HEK293 (cell line): Measurements from ENCODE around the gene BCKDHA.
A peak's percentile ranks its signal among the peaks of the same experiment; 100 is the strongest.

ENCODE experiments used
- CTCF ChIA-PET: fragments of 350-600 bp; formaldehyde crosslinking; extraction: SDS; loops from one replicate; lab custom pipeline; 2021; ENCODE audit warnings: antibody characterized with exemption; lab: Yijun Ruan, JAX
- POLR2A ChIA-PET: fragments of 300-600 bp; formaldehyde crosslinking; extraction: SDS; loops from one replicate; lab custom pipeline; 2020; ENCODE audit warnings: antibody characterized with exemption, inconsistent platforms; lab: Yijun Ruan, JAX
- H3K27ac ChIP-seq: fragments of 200-500 bp; sonication (Bioruptor generic); 2 replicates; pipeline ENCODE4 v1.5.1; 2014; ENCODE audit warnings: low read depth, low read length, control low read depth, inconsistent platforms; ENCODE audit errors: extremely low read depth
- H3K36me3 ChIP-seq, 2 experiments: fragments of 200-500 bp in 1 of 2; sonication (Bioruptor generic) in 1 of 2; 1 replicate in 1 of 2; 2 replicates in 1 of 2; pipeline ENCODE4 v1.5.1; 2014 to 2017; ENCODE audit warnings: inconsistent platforms in 2 of 2, low read length in 2 of 2; ENCODE audit not compliant: control insufficient read depth in 2 of 2, insufficient read depth in 1 of 2
- H3K4me1 ChIP-seq: fragments of 200-500 bp; sonication (Bioruptor generic); 2 replicates; pipeline ENCODE4 v1.5.1; 2014; ENCODE audit warnings: mild to moderate bottlenecking, low read length, inconsistent platforms; ENCODE audit not compliant: control insufficient read depth, insufficient read depth
- H3K4me3 ChIP-seq: 2 replicates; pipeline ENCODE4 v1.5.1; 2011; ENCODE audit warnings: low read depth, mild to moderate bottlenecking, control low read depth, low read length, moderate library complexity
- H3K9me3 ChIP-seq: fragments of 200-500 bp; sonication (Bioruptor generic); 2 replicates; pipeline ENCODE4 v1.5.1; 2014; ENCODE audit warnings: low read depth, low read length, inconsistent platforms; ENCODE audit not compliant: control insufficient read depth, insufficient read depth
- HOXA7 ChIP-seq: sonication (generic); formaldehyde crosslinking; IDR thresholded peaks from 2 replicates; pipeline ENCODE4 v1.8.1; 2022; ENCODE audit warnings: missing genetic modification reagents, borderline replicate concordance
- HOXD13 ChIP-seq: sonication (generic); formaldehyde crosslinking; IDR thresholded peaks from 2 replicates; pipeline ENCODE4 v1.8.0; 2022; ENCODE audit warnings: missing genetic modification reagents, borderline replicate concordance
- KLF10 ChIP-seq: fragments of 450-650 bp; IDR thresholded peaks from 2 replicates; pipeline ENCODE4 v1.5.1; 2018; ENCODE audit warnings: missing biosample characterization, mild to moderate bottlenecking, missing genetic modification characterization
- SCRT2 ChIP-seq: fragments of 450-650 bp; formaldehyde crosslinking; IDR thresholded peaks from 2 replicates; pipeline ENCODE4 v1.5.1; 2016; ENCODE audit warnings: missing biosample characterization, missing genetic modification characterization
- WT1 ChIP-seq: fragments of 450-650 bp; formaldehyde crosslinking; IDR thresholded peaks from 2 replicates; pipeline ENCODE4 v1.5.1; 2016; ENCODE audit warnings: missing biosample characterization, missing genetic modification characterization
- ZNF155 ChIP-seq: fragments of 450-650 bp; formaldehyde crosslinking; IDR thresholded peaks from 2 replicates; pipeline ENCODE4 v1.5.1; 2016; ENCODE audit warnings: missing biosample characterization, missing genetic modification characterization
- ZNF19 ChIP-seq: fragments of 450-650 bp; formaldehyde crosslinking; IDR thresholded peaks from 2 replicates; pipeline ENCODE4; 2016; ENCODE audit warnings: missing biosample characterization, missing genetic modification characterization, low read depth
- ZNF548 ChIP-seq: fragments of 450-650 bp; formaldehyde crosslinking; IDR thresholded peaks from 2 replicates; pipeline ENCODE4 v1.5.1; 2016; ENCODE audit warnings: missing biosample characterization, missing genetic modification characterization
- ZNF654 ChIP-seq: fragments of 450-650 bp; formaldehyde crosslinking; IDR thresholded peaks from 2 replicates; pipeline ENCODE4 v1.5.1; 2016; ENCODE audit warnings: low read depth, missing biosample characterization, missing genetic modification characterization
- ZNF664 ChIP-seq: fragments of 450-650 bp; formaldehyde crosslinking; IDR thresholded peaks from 2 replicates; pipeline ENCODE4 v1.5.1; 2016; ENCODE audit warnings: missing biosample characterization, missing genetic modification characterization
- ZNF747 ChIP-seq: fragments of 450-650 bp; formaldehyde crosslinking; IDR thresholded peaks from 2 replicates; pipeline ENCODE4 v1.5.1; 2016; ENCODE audit warnings: missing biosample characterization, missing genetic modification characterization
- ZSCAN30 ChIP-seq: fragments of 450-650 bp; IDR thresholded peaks from 2 replicates; pipeline ENCODE4 v1.5.1; 2018; ENCODE audit warnings: missing biosample characterization, mild to moderate bottlenecking, missing genetic modification characterization, moderate library complexity
- TF ChIP-seq, protein P1 (sequence below): fragments of 450-650 bp; formaldehyde crosslinking; IDR thresholded peaks from 2 replicates; pipeline ENCODE4 v1.5.1; 2016; ENCODE audit warnings: missing biosample characterization, missing genetic modification characterization
- TF ChIP-seq, protein P2 (sequence below): fragments of 450-650 bp; formaldehyde crosslinking; IDR thresholded peaks from 2 replicates; pipeline ENCODE4 v1.5.1; 2016; ENCODE audit warnings: missing biosample characterization, missing genetic modification characterization
- TF ChIP-seq, protein P3 (sequence below): IDR thresholded peaks from 2 replicates; pipeline ENCODE4 v1.6.1; 2011; ENCODE audit warnings: mild to moderate bottlenecking, low read depth, low read length, borderline replicate concordance

The BCKDHA gene

DNA sequence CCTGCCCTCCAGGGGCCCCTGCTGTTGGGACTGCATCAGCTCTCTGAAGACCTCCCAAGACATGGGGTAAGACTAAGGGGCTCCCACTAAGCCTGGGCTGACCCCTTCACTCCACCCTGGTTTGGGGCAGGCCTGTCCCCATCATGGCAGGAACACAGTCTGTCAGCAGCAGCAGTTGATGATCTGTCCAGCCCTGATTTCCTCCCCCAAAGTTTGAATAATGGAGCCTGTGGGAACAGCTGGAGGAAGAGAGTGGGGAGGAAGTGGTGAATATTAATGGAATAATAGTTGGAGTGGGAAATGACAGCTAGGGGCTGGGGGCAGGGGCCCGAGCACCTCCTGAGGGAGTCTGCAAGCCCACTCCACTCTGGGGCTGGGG is 30.9 kb downstream of the BCKDHA start (continued):
- TF ChIP-seq, protein P1, sequence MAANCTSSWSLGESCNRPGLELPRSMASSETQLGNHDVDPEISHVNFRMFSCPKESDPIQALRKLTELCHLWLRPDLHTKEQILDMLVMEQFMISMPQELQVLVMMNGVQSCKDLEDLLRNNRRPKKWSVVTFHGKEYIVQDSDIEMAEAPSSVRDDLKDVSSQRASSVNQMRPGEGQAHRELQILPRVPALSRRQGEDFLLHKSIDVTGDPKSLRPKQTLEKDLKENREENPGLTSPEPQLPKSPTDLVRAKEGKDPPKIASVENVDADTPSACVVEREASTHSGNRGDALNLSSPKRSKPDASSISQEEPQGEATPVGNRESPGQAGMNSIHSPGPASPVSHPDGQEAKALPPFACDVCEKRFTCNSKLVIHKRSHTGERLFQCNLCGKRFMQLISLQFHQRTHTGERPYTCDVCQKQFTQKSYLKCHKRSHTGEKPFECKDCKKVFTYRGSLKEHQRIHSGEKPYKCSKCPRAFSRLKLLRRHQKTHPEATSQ: no peak
- TF ChIP-seq ZNF155 (tag by site-specific recombination) (no peak), ZNF664 (tag by site-specific recombination) (no peak)

DNA sequence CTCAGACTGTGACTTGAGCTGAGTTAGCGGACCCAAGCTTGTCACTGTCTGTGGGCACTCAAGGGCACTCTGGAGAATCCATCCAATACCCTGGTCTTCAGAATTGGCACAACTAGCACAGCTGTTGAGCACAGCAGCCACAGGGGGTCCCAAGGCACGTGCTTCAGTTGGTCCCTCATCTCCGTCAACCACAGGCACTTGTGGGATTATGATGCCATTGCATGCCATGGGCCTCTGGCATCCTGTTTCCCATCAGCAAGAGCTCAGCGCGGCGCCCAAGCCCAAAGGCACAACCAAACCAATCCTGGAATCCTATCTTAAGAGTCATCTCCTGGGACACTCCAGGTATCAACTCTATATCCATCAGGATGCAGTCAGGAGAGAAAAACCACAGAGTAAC is 33.3 kb downstream of the BCKDHA start:
- Histone ChIP-seq H3K4me1 (peaks cover 13% of the 10 kb centered on the region), H3K4me3 (no peak overlapping the region), H3K36me3 (peaks cover 32 to 33% of the 10 kb centered on the region in 2 experiments; a peak in 2 of 3 replicates), H3K9me3 (no peaks in the 10 kb centered on the region), H3K27ac (no peak overlapping the region)
- ChIA-PET POLR2A (interaction anchor here (0.9 to 1.0 kb wide), 2 partner anchors 9 to 21 kb away, joined by 3 to 5 read pairs; partner anchors contain the start of gene DMAC2), CTCF (interaction anchor here (1.0 to 2.4 kb wide), 6 partner anchors 9 to 140 kb away, joined by 3 to 10 read pairs (median 4); partner anchors contain the start of gene DMAC2)
- TF ChIP-seq WT1 (no peak), SCRT2 (peak; percentile 31; the same call in 1 of the 2 replicates)

DNA sequence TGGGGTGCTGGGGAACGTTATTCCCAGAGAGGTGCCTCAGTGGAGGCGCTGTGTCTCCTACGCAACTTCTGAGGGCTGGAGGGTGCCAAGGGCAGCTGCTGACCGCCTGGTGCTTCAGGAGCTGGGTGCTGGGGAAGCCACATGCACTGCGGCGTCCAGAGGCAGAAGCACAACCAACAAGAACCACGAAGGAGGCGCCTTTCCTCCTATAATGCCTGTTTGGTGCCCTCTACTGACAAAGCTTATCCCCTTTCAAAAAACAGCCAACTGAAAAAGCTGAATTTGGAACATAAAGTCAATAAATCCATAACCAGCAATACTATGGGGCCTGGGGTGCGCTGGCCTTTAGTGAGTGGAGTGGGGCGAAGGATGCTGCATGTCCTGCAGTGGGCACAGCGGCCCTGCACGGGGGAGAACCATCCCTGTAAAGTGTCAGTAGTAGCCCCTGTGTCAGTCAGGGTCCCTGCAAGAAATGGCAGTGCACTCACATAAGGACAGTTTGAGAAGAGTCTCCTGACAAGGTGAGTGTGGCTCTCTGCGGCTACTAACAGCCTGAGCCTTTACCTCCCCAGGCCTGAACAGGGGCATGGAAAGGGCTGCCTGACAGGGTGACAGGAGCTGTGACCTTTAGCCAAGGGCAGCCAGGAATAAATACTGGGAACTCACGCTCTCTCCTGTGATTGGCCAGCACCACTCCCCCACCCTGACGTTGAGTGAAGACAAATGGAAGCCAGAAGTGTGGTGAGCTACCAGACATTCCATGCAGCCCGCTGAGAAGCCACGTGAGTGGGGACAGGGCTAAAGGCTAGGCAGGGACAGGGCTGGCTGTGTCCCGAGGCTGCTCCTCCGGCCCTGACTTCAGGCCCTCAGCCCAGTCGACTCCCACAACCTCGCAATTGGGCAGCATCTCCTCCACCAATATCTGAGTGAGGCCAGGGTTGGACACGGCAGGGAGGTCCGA is 34.1 kb downstream of the BCKDHA start:
- H3K27ac ChIP-seq: no peak overlapping the region
- peak; percentile 56 for TF ChIP-seq ZNF654 (tag by site-specific recombination)
- TF ChIP-seq, protein P2, sequence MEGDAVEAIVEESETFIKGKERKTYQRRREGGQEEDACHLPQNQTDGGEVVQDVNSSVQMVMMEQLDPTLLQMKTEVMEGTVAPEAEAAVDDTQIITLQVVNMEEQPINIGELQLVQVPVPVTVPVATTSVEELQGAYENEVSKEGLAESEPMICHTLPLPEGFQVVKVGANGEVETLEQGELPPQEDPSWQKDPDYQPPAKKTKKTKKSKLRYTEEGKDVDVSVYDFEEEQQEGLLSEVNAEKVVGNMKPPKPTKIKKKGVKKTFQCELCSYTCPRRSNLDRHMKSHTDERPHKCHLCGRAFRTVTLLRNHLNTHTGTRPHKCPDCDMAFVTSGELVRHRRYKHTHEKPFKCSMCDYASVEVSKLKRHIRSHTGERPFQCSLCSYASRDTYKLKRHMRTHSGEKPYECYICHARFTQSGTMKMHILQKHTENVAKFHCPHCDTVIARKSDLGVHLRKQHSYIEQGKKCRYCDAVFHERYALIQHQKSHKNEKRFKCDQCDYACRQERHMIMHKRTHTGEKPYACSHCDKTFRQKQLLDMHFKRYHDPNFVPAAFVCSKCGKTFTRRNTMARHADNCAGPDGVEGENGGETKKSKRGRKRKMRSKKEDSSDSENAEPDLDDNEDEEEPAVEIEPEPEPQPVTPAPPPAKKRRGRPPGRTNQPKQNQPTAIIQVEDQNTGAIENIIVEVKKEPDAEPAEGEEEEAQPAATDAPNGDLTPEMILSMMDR (tag by site-specific recombination): peak; percentile 52; the same call in 1 of the 2 replicates
- TF ChIP-seq ZNF548: no peak
- POLR2A ChIA-PET: interaction anchor here (0.7 to 1.0 kb wide), 3 partner anchors 8 to 24 kb away, joined by 3 to 5 read pairs (median 3); partner anchors contain the start of gene DMAC2

DNA sequence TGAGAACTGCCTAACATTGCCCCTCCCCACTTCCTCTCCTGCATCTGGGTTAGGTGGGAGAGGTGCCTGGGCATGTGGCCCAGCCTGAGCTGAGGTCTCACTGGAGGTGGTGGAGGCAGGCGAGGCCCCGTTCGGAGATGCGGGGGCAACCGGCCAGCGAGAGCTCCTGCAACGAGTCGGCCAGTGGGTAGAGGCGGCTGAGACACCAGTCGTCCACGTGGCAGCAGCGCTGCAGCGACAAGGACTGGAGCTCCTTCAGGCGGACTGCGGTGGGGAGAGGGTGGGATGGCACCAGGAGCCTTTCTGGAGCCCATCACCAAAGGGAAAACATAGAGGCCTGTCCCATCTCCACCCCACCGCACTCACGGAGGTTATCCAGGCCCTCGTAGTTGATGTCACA is 35.6 kb downstream of the BCKDHA start:
- ChIA-PET POLR2A (interaction anchor here (0.6 kb wide), 1 partner anchor 20 kb away, joined by 4 read pairs; no protein-coding TSS in a partner anchor), CTCF (interaction anchor here (0.6 to 1.5 kb wide), 3 partner anchors 31 to 958 kb away, joined by 3 to 10 read pairs (median 5); no protein-coding TSS in a partner anchor)
- TF ChIP-seq ZNF747 (tag by site-specific recombination): no peak
- TF ChIP-seq, protein P3, sequence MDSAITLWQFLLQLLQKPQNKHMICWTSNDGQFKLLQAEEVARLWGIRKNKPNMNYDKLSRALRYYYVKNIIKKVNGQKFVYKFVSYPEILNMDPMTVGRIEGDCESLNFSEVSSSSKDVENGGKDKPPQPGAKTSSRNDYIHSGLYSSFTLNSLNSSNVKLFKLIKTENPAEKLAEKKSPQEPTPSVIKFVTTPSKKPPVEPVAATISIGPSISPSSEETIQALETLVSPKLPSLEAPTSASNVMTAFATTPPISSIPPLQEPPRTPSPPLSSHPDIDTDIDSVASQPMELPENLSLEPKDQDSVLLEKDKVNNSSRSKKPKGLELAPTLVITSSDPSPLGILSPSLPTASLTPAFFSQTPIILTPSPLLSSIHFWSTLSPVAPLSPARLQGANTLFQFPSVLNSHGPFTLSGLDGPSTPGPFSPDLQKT: no peak
- TF ChIP-seq, protein P1: no peak
- no peak for TF ChIP-seq KLF10 (tag by site-specific recombination)
- no peak for TF ChIP-seq HOXD13 (CRISPR knock-in tag)
- TF ChIP-seq HOXA7 (CRISPR knock-in tag): no peak
- TF ChIP-seq ZNF19 (tag by site-specific recombination): no peak
- TF ChIP-seq ZSCAN30 (tag by site-specific recombination): no peak
- H3K9me3 ChIP-seq: no peaks in the 10 kb centered on the region
- H3K27ac ChIP-seq: 0 out of 2 replicates have a peak overlapping the region, but pooled peaks have one; percentile 31
- H3K4me3 ChIP-seq: no peak overlapping the region
- H3K4me1 ChIP-seq: no peaks in the 10 kb centered on the region
- H3K36me3 ChIP-seq: peaks cover 36 to 46% of the 10 kb centered on the region in 2 experiments; a peak in 2 of 3 replicates

More for the DNA sequence above, 34.1 kb downstream of the BCKDHA start:
- Histone ChIP-seq H3K4me1 (peaks cover 11% of the 10 kb centered on the region), H3K36me3 (peaks cover 32 to 39% of the 10 kb centered on the region in 2 experiments; a peak in 2 of 3 replicates), H3K4me3 (no peak overlapping the region), H3K9me3 (no peaks in the 10 kb centered on the region)
- CTCF ChIA-PET: interaction anchor here (1.0 to 2.4 kb wide), 8 partner anchors 9 to 139 kb away, joined by 3 to 10 read pairs (median 4); partner anchors contain the start of gene DMAC2
